ENCODE results near the gene NBEAL1.

DNA sequence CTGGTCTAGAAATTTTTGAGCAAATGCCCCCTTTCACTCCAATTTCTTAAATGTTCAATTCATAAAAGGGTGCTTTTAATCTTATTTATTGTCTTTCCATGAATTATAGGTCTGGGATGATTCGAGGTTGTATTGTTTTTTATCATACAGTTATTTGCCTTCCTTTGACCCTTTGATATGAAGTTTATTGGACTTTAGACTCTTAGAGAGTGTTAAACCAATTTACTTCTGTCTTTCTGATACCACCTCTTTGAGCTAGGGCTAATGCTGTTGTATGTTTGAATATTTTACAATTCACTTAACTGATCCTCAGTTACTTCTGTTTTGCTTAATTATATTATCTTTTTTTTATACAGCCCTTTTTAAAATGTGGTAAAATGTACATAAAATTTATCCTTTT is 134.5 kb downstream of the NBEAL1 start:
- TF ChIP-seq EZH2phosphoT487 (IDR thresholded peaks at IDR 0.05; ENCODE audit: unreplicated experiment) (no peak), JUNB (IDR thresholded peaks at IDR 0.05; ENCODE audit: unreplicated experiment) (no peak), POLR2AphosphoS5 (IDR thresholded peaks at IDR 0.05; ENCODE audit: low read depth) (no peak), CREB1 (CRISPR knock-in tag; IDR thresholded peaks at IDR 0.05; ENCODE audit: low read depth) (no peak)
- TF ChIP-seq, protein P1, sequence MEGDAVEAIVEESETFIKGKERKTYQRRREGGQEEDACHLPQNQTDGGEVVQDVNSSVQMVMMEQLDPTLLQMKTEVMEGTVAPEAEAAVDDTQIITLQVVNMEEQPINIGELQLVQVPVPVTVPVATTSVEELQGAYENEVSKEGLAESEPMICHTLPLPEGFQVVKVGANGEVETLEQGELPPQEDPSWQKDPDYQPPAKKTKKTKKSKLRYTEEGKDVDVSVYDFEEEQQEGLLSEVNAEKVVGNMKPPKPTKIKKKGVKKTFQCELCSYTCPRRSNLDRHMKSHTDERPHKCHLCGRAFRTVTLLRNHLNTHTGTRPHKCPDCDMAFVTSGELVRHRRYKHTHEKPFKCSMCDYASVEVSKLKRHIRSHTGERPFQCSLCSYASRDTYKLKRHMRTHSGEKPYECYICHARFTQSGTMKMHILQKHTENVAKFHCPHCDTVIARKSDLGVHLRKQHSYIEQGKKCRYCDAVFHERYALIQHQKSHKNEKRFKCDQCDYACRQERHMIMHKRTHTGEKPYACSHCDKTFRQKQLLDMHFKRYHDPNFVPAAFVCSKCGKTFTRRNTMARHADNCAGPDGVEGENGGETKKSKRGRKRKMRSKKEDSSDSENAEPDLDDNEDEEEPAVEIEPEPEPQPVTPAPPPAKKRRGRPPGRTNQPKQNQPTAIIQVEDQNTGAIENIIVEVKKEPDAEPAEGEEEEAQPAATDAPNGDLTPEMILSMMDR (conservative IDR thresholded peaks at IDR 0.05; ENCODE audit: low read depth in 2 of 2): no peak

All from GM23338 (cell line).